Breast epithelium (tissue), 4 donors: ENCODE results near the gene NAPG. TPM values are rescaled to one million over a fixed set of nuclear protein-coding genes. Genes with fewer than 3 reads are reported as not detected.

Experiments used
- DNase-seq, 2 donors: peaks; one replicate each; pipeline ENCODE4 v3.0.0-alpha.2; 2019; ENCODE audit warnings: low spot score in 2 of 2
- H3K27ac ChIP-seq, 2 donors: fragments of 200-600 bp; sonication (generic) in 1 of 2; one replicate each; pipeline ENCODE4 v1.5.1; 2016 to 2019; ENCODE audit warnings: mild to moderate bottlenecking in 1 of 2
- H3K27me3 ChIP-seq, 2 donors: fragments of 200-600 bp; sonication (generic) in 1 of 2; one replicate each; pipeline versions ENCODE4 v1.5.1 to v1.6.0; 2017 to 2019; ENCODE audit warnings: control low read depth in 1 of 2, mild to moderate bottlenecking in 1 of 2
- H3K36me3 ChIP-seq: fragments of 200-600 bp; one replicate; pipeline ENCODE4 v1.5.1; 2019
- H3K4me1 ChIP-seq, 2 donors: fragments of 200-600 bp; sonication (generic); one replicate each; pipeline ENCODE4 v1.5.1; 2016 to 2019; ENCODE audit warnings: control low read depth in 1 of 2
- H3K4me3 ChIP-seq, 3 donors: fragments of 200-600 bp; sonication (generic); 1 replicate in 2 of 3; 2 replicates in 1 of 3; pipeline ENCODE4 v1.5.1; 2016 to 2019; ENCODE audit warnings: mild to moderate bottlenecking in 3 of 3, moderate library complexity in 2 of 3
- H3K9me3 ChIP-seq, 2 donors: fragments of 200-600 bp; sonication (generic) in 1 of 2; one replicate each; pipeline ENCODE4 v1.5.1; 2016 to 2019; ENCODE audit warnings: control low read depth in 1 of 2
- POLR2A ChIP-seq: fragments of 450-650 bp; IDR thresholded peaks from one replicate; pipeline ENCODE4 v1.6.1; 2016; ENCODE audit warnings: antibody characterized with exemption, mild to moderate bottlenecking, moderate library complexity
- POLR2AphosphoS5 ChIP-seq, 3 donors: sonication (generic); formaldehyde crosslinking; IDR thresholded peaks; one replicate each; pipeline ENCODE4 v1.6.1; 2017; ENCODE audit warnings: antibody characterized with exemption in 3 of 3
- intact Hi-C: fragments of 100-400 bp; cut with DNase I; formaldehyde crosslinking; loops from one replicate; pipeline ENCODE4 v1.15.1; 2023; ENCODE audit warnings: low total_unique reads
- total RNA-seq, 3 donors: library from RNA; depleted of rRNA; stranded (reverse); fragments of >200 nt; gene quantifications; one replicate each; pipeline ENCODE4 v1.1.0, GENCODE V29; 2016
- TF ChIP-seq, protein P1 (sequence below), 3 donors: fragments of 450-650 bp; IDR thresholded peaks; one replicate each; pipeline ENCODE4 v1.5.1; 2016 to 2017; ENCODE audit warnings: antibody characterized with exemption in 3 of 3, mild to moderate bottlenecking in 3 of 3, moderate library complexity in 3 of 3

Gene NAPG
- total RNA-seq, 3 donors from 2014 or later: 23.2 to 46.7 (median 24.6) TPM

DNA sequence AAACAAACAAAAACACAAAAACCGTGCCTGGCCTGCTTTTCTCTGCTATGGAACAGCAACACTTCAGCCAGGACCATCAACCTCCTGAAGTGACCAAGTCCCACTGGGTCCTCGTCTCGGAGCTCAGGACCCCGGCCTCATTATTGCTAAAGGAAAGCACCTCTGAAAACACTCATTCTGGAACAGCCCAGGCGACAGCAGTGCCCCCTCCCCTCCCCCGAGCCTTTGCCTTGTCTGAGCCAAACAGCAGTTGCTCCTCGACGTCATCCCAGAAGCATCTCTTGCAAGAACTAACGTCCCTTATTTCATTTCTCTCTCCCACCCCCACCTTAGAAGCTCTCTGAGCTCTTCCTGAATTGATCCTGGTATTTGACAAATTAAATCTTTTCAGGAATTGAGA lies 44.0 kb upstream of the NAPG start:
- no peak for DNase-seq
- no peak for TF ChIP-seq POLR2AphosphoS5 (IDR thresholded peaks at IDR 0.05)
- intact Hi-C loops: no loop called here
- Histone ChIP-seq H3K4me1 (peaks cover 0 to 9% of the 10 kb centered on the region in 2 donors), H3K27ac (no peak overlapping the region), H3K27me3 (no peaks in the 10 kb centered on the region), H3K9me3 (no peaks in the 10 kb centered on the region), H3K4me3 (no peak overlapping the region), H3K36me3 (no peaks in the 10 kb centered on the region)

DNA sequence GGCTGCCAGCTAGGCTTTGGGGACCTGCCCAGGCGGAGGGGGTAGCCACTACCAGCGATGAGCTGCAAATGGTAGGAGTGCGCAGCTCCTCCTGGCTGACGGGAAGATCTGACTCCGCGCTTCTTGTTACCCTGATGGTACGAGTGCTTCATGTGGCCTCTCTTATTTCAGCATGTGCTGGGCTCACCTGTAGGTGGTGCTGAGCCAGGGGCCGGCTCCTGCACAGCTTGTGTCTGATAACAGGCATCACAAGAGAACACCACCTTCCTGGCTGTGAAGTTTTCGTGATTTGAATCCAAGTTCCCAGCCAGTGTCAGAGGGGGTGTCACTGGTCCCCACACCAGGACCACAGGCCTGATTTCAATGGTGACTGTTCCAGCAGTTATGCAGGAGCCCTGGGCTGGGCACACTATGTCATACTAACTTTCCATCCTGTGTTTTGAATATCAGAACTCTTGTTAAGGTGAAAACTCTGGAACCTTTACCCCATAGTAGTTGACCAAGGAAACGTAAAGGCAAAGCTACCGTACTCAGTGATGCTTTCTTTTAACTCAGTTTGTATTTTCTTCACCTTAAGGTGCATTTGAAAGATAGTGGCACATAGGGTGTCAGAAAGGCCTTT lies 43.4 kb upstream of the NAPG start:
- no peaks in the 10 kb centered on the region for H3K36me3 ChIP-seq
- no peaks in the 10 kb centered on the region for H3K27me3 ChIP-seq
- no peaks in the 10 kb centered on the region for H3K9me3 ChIP-seq
- peaks cover 0 to 3% of the 10 kb centered on the region in 2 donors for H3K4me1 ChIP-seq
- intact Hi-C loops: no loop called here
- H3K4me3 ChIP-seq: no peak overlapping the region
- DNase-seq: no peak
- TF ChIP-seq POLR2AphosphoS5 (IDR thresholded peaks at IDR 0.05) (no peak), POLR2A (no peak)
- TF ChIP-seq, protein P1, sequence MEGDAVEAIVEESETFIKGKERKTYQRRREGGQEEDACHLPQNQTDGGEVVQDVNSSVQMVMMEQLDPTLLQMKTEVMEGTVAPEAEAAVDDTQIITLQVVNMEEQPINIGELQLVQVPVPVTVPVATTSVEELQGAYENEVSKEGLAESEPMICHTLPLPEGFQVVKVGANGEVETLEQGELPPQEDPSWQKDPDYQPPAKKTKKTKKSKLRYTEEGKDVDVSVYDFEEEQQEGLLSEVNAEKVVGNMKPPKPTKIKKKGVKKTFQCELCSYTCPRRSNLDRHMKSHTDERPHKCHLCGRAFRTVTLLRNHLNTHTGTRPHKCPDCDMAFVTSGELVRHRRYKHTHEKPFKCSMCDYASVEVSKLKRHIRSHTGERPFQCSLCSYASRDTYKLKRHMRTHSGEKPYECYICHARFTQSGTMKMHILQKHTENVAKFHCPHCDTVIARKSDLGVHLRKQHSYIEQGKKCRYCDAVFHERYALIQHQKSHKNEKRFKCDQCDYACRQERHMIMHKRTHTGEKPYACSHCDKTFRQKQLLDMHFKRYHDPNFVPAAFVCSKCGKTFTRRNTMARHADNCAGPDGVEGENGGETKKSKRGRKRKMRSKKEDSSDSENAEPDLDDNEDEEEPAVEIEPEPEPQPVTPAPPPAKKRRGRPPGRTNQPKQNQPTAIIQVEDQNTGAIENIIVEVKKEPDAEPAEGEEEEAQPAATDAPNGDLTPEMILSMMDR (IDR thresholded peaks at IDR 0.05): no peak
- H3K27ac ChIP-seq: no peak overlapping the region

DNA sequence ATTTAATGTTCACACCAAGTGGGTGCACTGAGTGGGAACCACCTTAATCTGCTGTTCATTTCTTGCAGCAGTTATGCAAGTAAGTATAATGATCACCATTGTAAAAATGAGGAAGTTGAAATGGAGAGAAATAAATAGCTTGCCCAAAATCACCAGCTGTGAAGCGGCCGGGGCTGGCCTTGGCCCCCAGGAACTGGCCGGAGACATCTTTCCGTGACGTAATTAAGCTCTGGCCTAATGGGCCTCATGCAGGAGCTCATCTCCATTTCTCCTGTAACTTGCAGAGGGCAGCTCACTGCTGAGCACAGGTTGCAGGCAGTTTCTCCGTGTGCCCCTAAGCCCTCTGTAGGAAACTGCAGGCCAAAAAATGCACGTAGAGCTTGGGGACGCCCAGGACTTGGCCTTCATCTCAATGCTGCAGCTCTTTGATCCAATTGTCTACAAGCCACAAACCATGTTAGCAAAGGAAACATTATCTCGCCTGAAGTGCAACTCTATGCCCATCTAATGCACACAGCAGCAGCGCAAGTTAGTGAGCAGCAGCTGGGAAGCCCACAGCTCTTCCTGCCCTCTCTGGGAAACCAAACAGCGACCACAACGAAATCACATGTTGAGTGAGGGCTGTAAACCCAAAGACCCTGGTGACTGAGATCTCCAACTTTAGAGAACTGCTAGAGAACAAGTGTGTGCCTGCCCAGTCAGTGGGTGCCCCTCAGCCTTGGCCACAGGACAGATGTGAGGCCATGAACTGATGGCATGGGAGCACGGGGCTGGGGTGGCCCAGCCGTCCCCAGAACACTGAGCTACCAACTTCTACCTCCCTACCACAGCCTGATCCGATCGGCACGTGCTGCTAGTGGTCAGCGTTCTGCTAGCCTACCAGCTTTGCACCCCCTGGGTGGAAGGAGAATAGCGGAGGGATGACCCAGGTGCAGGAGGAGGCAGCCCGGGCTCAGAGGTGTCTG lies 42.6 kb upstream of the NAPG start:
- Histone ChIP-seq H3K4me1 (no peaks in the 10 kb centered on the region), H3K9me3 (no peaks in the 10 kb centered on the region), H3K27ac (peak overlapping the region; percentile 5 to 15), H3K36me3 (no peaks in the 10 kb centered on the region), H3K4me3 (no peak overlapping the region), H3K27me3 (no peaks in the 10 kb centered on the region)
- TF ChIP-seq POLR2A (no peak), POLR2AphosphoS5 (IDR thresholded peaks at IDR 0.05) (no peak)
- TF ChIP-seq, protein P1 (IDR thresholded peaks at IDR 0.05): no peak
- DNase-seq: no peak
- intact Hi-C loops: no loop called here

DNA sequence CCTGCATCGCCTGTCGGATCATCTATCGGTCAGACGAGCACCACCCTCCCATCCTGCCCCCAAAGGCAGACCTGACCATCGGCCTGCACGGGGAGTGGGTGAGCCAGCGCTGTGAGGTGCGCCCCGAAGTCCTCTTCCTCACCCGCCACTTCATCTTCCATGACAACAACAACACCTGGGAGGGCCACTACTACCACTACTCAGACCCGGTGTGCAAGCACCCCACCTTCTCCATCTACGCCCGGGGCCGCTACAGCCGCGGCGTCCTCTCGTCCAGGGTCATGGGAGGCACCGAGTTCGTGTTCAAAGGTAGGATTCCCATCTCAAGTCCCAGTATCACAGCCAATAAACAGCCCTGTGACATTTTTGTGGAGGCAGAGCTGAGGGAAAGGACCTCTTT lies 40.4 kb upstream of the NAPG start:
- Histone ChIP-seq H3K4me1 (no peaks in the 10 kb centered on the region), H3K4me3 (no peak overlapping the region), H3K27ac (no peak overlapping the region), H3K9me3 (no peaks in the 10 kb centered on the region), H3K27me3 (no peaks in the 10 kb centered on the region), H3K36me3 (no peaks in the 10 kb centered on the region)
- TF ChIP-seq, protein P1 (IDR thresholded peaks at IDR 0.05): no peak
- TF ChIP-seq POLR2A (no peak), POLR2AphosphoS5 (IDR thresholded peaks at IDR 0.05) (no peak)
- DNase-seq: no peak
- intact Hi-C loops: no loop called here

DNA sequence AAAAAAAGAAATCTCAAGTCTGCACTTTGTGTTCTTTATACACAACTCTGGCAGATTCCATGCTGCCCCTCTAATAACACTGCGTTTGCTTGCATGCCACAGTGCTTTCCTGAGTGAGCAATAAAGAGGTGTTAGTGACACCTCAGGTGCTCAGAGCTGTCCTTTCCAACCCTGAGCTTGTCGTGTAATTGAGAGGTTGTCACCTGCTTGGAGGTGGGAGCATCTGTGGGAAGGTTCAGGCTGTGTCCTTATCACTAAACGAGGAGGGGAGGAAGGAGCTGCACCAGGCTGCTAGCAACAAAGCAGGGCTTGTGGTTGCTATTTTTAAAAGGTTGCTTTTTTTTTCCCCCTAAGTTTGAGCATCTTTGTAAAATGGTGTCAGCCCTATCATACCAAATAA lies 39.5 kb upstream of the NAPG start:
- intact Hi-C loops: no loop called here
- no peak overlapping the region for H3K27ac ChIP-seq
- H3K36me3 ChIP-seq: no peaks in the 10 kb centered on the region
- no peak for DNase-seq
- no peak overlapping the region for H3K4me3 ChIP-seq
- H3K4me1 ChIP-seq: no peaks in the 10 kb centered on the region
- no peaks in the 10 kb centered on the region for H3K27me3 ChIP-seq
- TF ChIP-seq, protein P1 (IDR thresholded peaks at IDR 0.05): no peak
- TF ChIP-seq POLR2A (no peak), POLR2AphosphoS5 (IDR thresholded peaks at IDR 0.05) (no peak)
- no peaks in the 10 kb centered on the region for H3K9me3 ChIP-seq
